ENCODE measurements around the gene EIF4G3.
"Not testable (repeated sequence)": the region's sequence is repeated elsewhere in the genome, so short reads cannot be mapped to it uniquely, and the experiment has no call there.

Gene EIF4G3

GRCh38 chr1:21091053-21091690 is 85.5 kb downstream of the EIF4G3 start:
- H3K4me1 ChIP-seq (ENCODE audit: insufficient read depth, low read length); H3K4me3 ChIP-seq (ENCODE audit: low read length); H3K9me3 ChIP-seq (ENCODE audit: insufficient read depth, low read depth, low read length); H3K27ac ChIP-seq (ENCODE audit: low read depth, low read length); H3K9ac ChIP-seq (ENCODE audit: low read depth, low read length); H3K27me3 ChIP-seq (ENCODE audit: insufficient read depth, low read length): not testable (repeated sequence)
- peaks cover 19% of the 10 kb centered on the region for H3K36me3 ChIP-seq (ENCODE audit: insufficient read depth, low read length)
- 83% methylated on average over 8 of the region's 11 CpGs for whole genome bisulfite sequencing

- Histone ChIP-seq H3K27me3 (ENCODE audit: insufficient read depth, low read length) (no peaks in the 10 kb centered on the region), H3K27ac (ENCODE audit: low read depth, low read length) (no peak overlapping the region), H3K9ac (ENCODE audit: low read depth, low read length) (no peak overlapping the region), H3K36me3 (ENCODE audit: insufficient read depth, low read length) (peaks cover 15% of the 10 kb centered on the region), H3K4me1 (ENCODE audit: insufficient read depth, low read length) (no peaks in the 10 kb centered on the region), H3K9me3 (ENCODE audit: insufficient read depth, low read depth, low read length) (no peaks in the 10 kb centered on the region), H3K4me3 (ENCODE audit: low read length) (no peak overlapping the region)
- 72% methylated on average over 1 of the region's 1 CpG for WGBS
Observed at GRCh38 chr1:21090463-21090862, 86.2 kb downstream of the EIF4G3 start.

GRCh38 chr1:21089731-21090130 is 87.0 kb downstream of the EIF4G3 start:
- Histone ChIP-seq H3K4me1 (ENCODE audit: insufficient read depth, low read length) (no peaks in the 10 kb centered on the region), H3K4me3 (ENCODE audit: low read length) (no peak overlapping the region), H3K36me3 (ENCODE audit: insufficient read depth, low read length) (peaks cover 10% of the 10 kb centered on the region), H3K27me3 (ENCODE audit: insufficient read depth, low read length) (no peaks in the 10 kb centered on the region), H3K27ac (ENCODE audit: low read depth, low read length) (no peak overlapping the region), H3K9ac (ENCODE audit: low read depth, low read length) (no peak overlapping the region), H3K9me3 (ENCODE audit: insufficient read depth, low read depth, low read length) (no peaks in the 10 kb centered on the region)

DNA sequence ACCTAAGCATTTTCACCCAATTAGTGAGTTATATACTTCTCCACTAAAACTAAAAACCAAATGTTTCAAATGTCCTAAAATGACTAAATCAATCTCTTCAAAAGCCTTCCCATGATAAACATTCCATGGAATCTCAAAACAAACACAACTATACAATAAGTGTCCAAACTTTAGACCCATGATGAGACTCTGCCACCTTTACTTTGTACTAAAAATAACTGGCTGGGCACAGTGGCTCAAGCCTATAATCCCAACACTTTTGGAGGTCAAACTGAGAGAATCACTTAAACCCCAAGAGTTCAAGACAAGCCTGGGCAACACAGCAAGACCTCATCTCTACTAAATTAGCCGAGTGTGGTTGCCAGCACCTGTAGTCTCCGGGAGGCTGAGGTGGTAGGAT is 87.4 kb downstream of the EIF4G3 start:
- 91% methylated on average over 2 of the region's 2 CpGs for WGBS
- H3K27me3 ChIP-seq (ENCODE audit: insufficient read depth, low read length) = no peaks in the 10 kb centered on the region
- H3K4me3 ChIP-seq (ENCODE audit: low read length) = no peak overlapping the region
- H3K27ac ChIP-seq (ENCODE audit: low read depth, low read length) = no peak overlapping the region
- H3K36me3 ChIP-seq (ENCODE audit: insufficient read depth, low read length) = peaks cover 9% of the 10 kb centered on the region
- no peaks in the 10 kb centered on the region for H3K9me3 ChIP-seq (ENCODE audit: insufficient read depth, low read depth, low read length)
- H3K4me1 ChIP-seq (ENCODE audit: insufficient read depth, low read length) = no peaks in the 10 kb centered on the region
- H3K9ac ChIP-seq (ENCODE audit: low read depth, low read length) = no peak overlapping the region

GRCh38 chr1:21084111-21084810 is 92.4 kb downstream of the EIF4G3 start:
- peaks cover 18% of the 10 kb centered on the region for H3K36me3 ChIP-seq (ENCODE audit: insufficient read depth, low read length)
- H3K4me3 ChIP-seq (ENCODE audit: low read length) = no peak overlapping the region
- no peaks in the 10 kb centered on the region for H3K27me3 ChIP-seq (ENCODE audit: insufficient read depth, low read length)
- no peak overlapping the region for H3K9ac ChIP-seq (ENCODE audit: low read depth, low read length)
- WGBS = 84% methylated on average over 4 of the region's 4 CpGs
- H3K9me3 ChIP-seq (ENCODE audit: insufficient read depth, low read depth, low read length) = no peaks in the 10 kb centered on the region
- no peak overlapping the region for H3K27ac ChIP-seq (ENCODE audit: low read depth, low read length)
- no peaks in the 10 kb centered on the region for H3K4me1 ChIP-seq (ENCODE audit: insufficient read depth, low read length)

DNA sequence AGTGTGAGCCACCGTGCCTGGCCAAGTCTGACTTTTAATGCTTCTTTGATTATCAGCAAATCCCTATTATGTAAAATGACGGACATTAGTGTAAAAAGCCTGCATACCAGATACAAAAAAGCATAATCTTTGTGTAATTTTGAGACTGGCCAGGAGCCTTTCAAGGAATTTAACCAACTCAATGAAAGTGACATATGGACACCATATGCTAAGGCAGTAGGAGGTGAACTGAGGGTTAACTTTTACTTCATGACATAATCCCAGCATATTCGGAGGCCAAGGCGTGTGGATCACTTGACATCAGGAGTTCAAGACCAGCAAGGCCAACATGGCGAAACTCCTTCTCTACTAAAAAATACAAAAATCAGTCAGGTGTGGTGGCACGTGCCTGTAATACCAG is 94.6 kb downstream of the EIF4G3 start:
- H3K9me3 ChIP-seq (ENCODE audit: insufficient read depth, low read depth, low read length) = no peaks in the 10 kb centered on the region
- no peak overlapping the region for H3K4me3 ChIP-seq (ENCODE audit: low read length)
- H3K27me3 ChIP-seq (ENCODE audit: insufficient read depth, low read length) = no peaks in the 10 kb centered on the region
- 95% methylated on average over 6 of the region's 6 CpGs for WGBS
- H3K27ac ChIP-seq (ENCODE audit: low read depth, low read length) = no peak overlapping the region
- no peaks in the 10 kb centered on the region for H3K4me1 ChIP-seq (ENCODE audit: insufficient read depth, low read length)
- H3K36me3 ChIP-seq (ENCODE audit: insufficient read depth, low read length) = peaks cover 16% of the 10 kb centered on the region
- no peak overlapping the region for H3K9ac ChIP-seq (ENCODE audit: low read depth, low read length)

DNA sequence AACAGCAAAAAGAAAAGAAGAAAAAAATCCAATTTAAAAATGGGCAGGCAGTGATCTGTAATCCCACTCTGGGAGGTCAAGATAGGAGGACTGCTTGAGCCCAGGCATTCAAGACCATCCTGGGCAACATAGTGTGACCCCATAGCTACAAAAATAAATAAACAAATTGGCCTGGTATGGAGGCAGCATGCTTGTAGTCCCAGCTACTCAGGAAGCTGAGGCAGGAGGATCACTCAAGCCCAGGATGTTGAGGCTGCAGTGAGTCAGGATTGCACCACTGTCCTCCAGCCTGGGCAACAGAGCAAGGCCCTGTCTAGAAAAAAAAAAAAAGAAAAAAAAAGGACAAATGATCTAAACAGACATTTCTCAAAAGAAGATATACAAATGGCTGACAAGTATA is 99.6 kb downstream of the EIF4G3 start:
- Histone ChIP-seq H3K9ac (ENCODE audit: low read depth, low read length) (no peak overlapping the region), H3K27ac (ENCODE audit: low read depth, low read length) (no peak overlapping the region), H3K4me3 (ENCODE audit: low read length) (no peak overlapping the region), H3K27me3 (ENCODE audit: insufficient read depth, low read length) (no peaks in the 10 kb centered on the region), H3K36me3 (ENCODE audit: insufficient read depth, low read length) (0 out of 2 replicates have a peak, but pooled peaks cover 9% of the 10 kb centered on the region), H3K9me3 (ENCODE audit: insufficient read depth, low read depth, low read length) (no peaks in the 10 kb centered on the region), H3K4me1 (ENCODE audit: insufficient read depth, low read length) (no peaks in the 10 kb centered on the region)

DNA sequence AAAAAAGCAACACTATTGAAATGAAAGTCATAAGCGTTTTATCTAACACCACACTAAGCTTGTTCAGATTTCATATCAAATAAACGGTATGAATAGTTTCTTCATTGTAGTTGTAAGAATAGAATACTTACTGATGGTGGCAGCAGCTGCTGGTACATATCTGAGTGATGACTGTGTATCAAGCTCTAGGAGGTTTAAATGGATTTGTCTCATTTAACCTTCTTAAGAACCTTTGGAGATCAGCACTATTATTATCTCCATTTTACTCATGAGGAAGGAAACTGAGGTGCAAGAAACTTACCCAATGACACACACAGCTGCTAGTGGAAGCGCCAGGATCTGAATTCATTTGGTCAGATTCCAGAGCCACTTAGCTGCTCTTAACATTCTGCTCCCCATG is 104.0 kb downstream of the EIF4G3 start:
- no peak overlapping the region for H3K9ac ChIP-seq (ENCODE audit: low read depth, low read length)
- WGBS = 100% methylated on average over 2 of the region's 3 CpGs
- H3K36me3 ChIP-seq (ENCODE audit: insufficient read depth, low read length) = no peaks in the 10 kb centered on the region
- peaks cover 6% of the 10 kb centered on the region; the same call in 1 of the 2 replicates for H3K4me1 ChIP-seq (ENCODE audit: insufficient read depth, low read length)
- H3K4me3 ChIP-seq (ENCODE audit: low read length) = no peak overlapping the region
- no peak overlapping the region for H3K27ac ChIP-seq (ENCODE audit: low read depth, low read length)
- no peaks in the 10 kb centered on the region for H3K27me3 ChIP-seq (ENCODE audit: insufficient read depth, low read length)
- H3K9me3 ChIP-seq (ENCODE audit: insufficient read depth, low read depth, low read length) = no peaks in the 10 kb centered on the region

- Histone ChIP-seq H3K4me3 (ENCODE audit: low read length) (no peak overlapping the region), H3K27me3 (ENCODE audit: insufficient read depth, low read length) (no peaks in the 10 kb centered on the region), H3K4me1 (ENCODE audit: insufficient read depth, low read length) (peaks cover 6% of the 10 kb centered on the region; the same call in 1 of the 2 replicates), H3K9me3 (ENCODE audit: insufficient read depth, low read depth, low read length) (no peaks in the 10 kb centered on the region), H3K36me3 (ENCODE audit: insufficient read depth, low read length) (no peaks in the 10 kb centered on the region), H3K9ac (ENCODE audit: low read depth, low read length) (no peak overlapping the region), H3K27ac (ENCODE audit: low read depth, low read length) (no peak overlapping the region)
- WGBS = 71% methylated on average over 3 of the region's 4 CpGs
Observed at GRCh38 chr1:21069549-21069948, 107.1 kb downstream of the EIF4G3 start.

- Histone ChIP-seq H3K27me3 (ENCODE audit: insufficient read depth, low read length) (no peaks in the 10 kb centered on the region), H3K36me3 (ENCODE audit: insufficient read depth, low read length) (no peaks in the 10 kb centered on the region), H3K27ac (ENCODE audit: low read depth, low read length) (no peak overlapping the region), H3K4me1 (ENCODE audit: insufficient read depth, low read length) (peaks cover 6% of the 10 kb centered on the region; the same call in 1 of the 2 replicates), H3K9ac (ENCODE audit: low read depth, low read length) (no peak overlapping the region), H3K9me3 (ENCODE audit: insufficient read depth, low read depth, low read length) (no peaks in the 10 kb centered on the region), H3K4me3 (ENCODE audit: low read length) (no peak overlapping the region)
Observed at GRCh38 chr1:21068937-21069336, 107.8 kb downstream of the EIF4G3 start.

GRCh38 chr1:21067551-21068227 is 109.0 kb downstream of the EIF4G3 start:
- 90% methylated on average over 4 of the region's 6 CpGs for WGBS

More at GRCh38 chr1:21067551-21068227, 109.0 kb downstream of the EIF4G3 start:
- H3K9ac ChIP-seq (ENCODE audit: low read depth, low read length) = no peak overlapping the region
- H3K4me1 ChIP-seq (ENCODE audit: insufficient read depth, low read length) = peaks cover 6% of the 10 kb centered on the region; the same call in 1 of the 2 replicates
- no peaks in the 10 kb centered on the region for H3K9me3 ChIP-seq (ENCODE audit: insufficient read depth, low read depth, low read length)
- H3K27me3 ChIP-seq (ENCODE audit: insufficient read depth, low read length) = no peaks in the 10 kb centered on the region
- H3K36me3 ChIP-seq (ENCODE audit: insufficient read depth, low read length) = no peaks in the 10 kb centered on the region
- H3K4me3 ChIP-seq (ENCODE audit: low read length) = no peak overlapping the region
- H3K27ac ChIP-seq (ENCODE audit: low read depth, low read length) = no peak overlapping the region
